Cardiac muscle cell (in vitro differentiated cells and primary cell): ENCODE measurements around the gene BLACAT1. TPM values are rescaled to one million over a fixed set of nuclear protein-coding genes. Genes with fewer than 3 reads are reported as not detected.

Experiments used
- DNase-seq, 2 donors: peaks; one replicate each; pipeline versions ENCODE4 v3.0.0 to v3.0.0-alpha.2; 2010 to 2017; ENCODE audit warnings: low read depth in 1 of 2, low spot score in 1 of 2
- H3K27ac ChIP-seq: fragments of 200-600 bp; sonication (generic); 2 replicates; pipeline ENCODE4 v1.5.1; 2016
- H3K27me3 ChIP-seq: fragments of 200-600 bp; sonication (generic); 2 replicates; pipeline ENCODE4 v1.6.0; 2016; ENCODE audit warnings: control low read depth
- H3K36me3 ChIP-seq: fragments of 200-600 bp; sonication (generic); 2 replicates; pipeline ENCODE4 v1.5.1; 2016; ENCODE audit warnings: control low read depth
- H3K4me1 ChIP-seq: fragments of 200-600 bp; sonication (generic); 2 replicates; pipeline ENCODE4 v1.8.1; 2017; ENCODE audit warnings: low read depth, mild to moderate bottlenecking, mixed run types
- H3K4me3 ChIP-seq: fragments of 200-600 bp; sonication (generic); 2 replicates; pipeline ENCODE4 v1.5.1; 2016; ENCODE audit warnings: mild to moderate bottlenecking
- H3K9me3 ChIP-seq: fragments of 200-600 bp; sonication (generic); 2 replicates; pipeline ENCODE4 v1.5.1; 2017; ENCODE audit warnings: low read depth, mild to moderate bottlenecking, control low read depth
- CTCF ChIP-seq: IDR thresholded peaks from 2 replicates; pipeline ENCODE4 v1.5.1; 2012; ENCODE audit warnings: low read depth, mild to moderate bottlenecking, low read length
- polyA plus RNA-seq: library from polyadenylated mRNA; unstranded; fragments of >200 nt; fragmentation: Nextera tagmentation; extraction: Ambion mirVana; gene quantifications from 2 replicates; pipeline ENCODE4 v1.2.1, GENCODE V29; 2016
- total RNA-seq: library from RNA; depleted of rRNA; stranded (reverse); fragments of >200 nt; gene quantifications from 2 replicates; pipeline ENCODE4 v1.2.3, GENCODE V29; 2016

Gene BLACAT1
- total and polyA plus RNA-seq, 2 experiments from 2014 or later: 0.66 TPM; not detected in 1

- no peak for TF ChIP-seq CTCF
- Histone ChIP-seq H3K9me3 (no peaks in the 10 kb centered on the region), H3K27me3 (peaks cover 64% of the 10 kb centered on the region), H3K4me1 (peaks cover 7% of the 10 kb centered on the region), H3K36me3 (no peaks in the 10 kb centered on the region), H3K27ac (no peak overlapping the region), H3K4me3 (peak overlapping the region; percentile 17)
- peak in 1 of 2 donors; percentile 66 for DNase-seq
Observed at GRCh38 chr1:205456868-205457745, 1.3 kb upstream of the BLACAT1 start.

- no peaks in the 10 kb centered on the region for H3K36me3 ChIP-seq
- H3K27me3 ChIP-seq: peaks cover 62% of the 10 kb centered on the region
- H3K27ac ChIP-seq: no peak overlapping the region
- H3K9me3 ChIP-seq: no peaks in the 10 kb centered on the region
- H3K4me1 ChIP-seq: peaks cover 13% of the 10 kb centered on the region
- no peak for TF ChIP-seq CTCF
- H3K4me3 ChIP-seq: peak overlapping the region; percentile 17
- DNase-seq: no peak
Observed at GRCh38 chr1:205456383-205456867, 580 bp upstream of the BLACAT1 start.

- Histone ChIP-seq H3K36me3 (no peaks in the 10 kb centered on the region), H3K4me3 (no peak overlapping the region), H3K27ac (no peak overlapping the region), H3K4me1 (peaks cover 27% of the 10 kb centered on the region), H3K27me3 (peaks cover 58% of the 10 kb centered on the region), H3K9me3 (no peaks in the 10 kb centered on the region)
- no peak for TF ChIP-seq CTCF
- DNase-seq: peak in 1 of 2 donors; percentile 55
Observed at GRCh38 chr1:205454903-205455335, 926 bp downstream of the BLACAT1 start.

- H3K27me3 ChIP-seq: peaks cover 54% of the 10 kb centered on the region
- H3K4me3 ChIP-seq: no peak overlapping the region
- no peak for TF ChIP-seq CTCF
Observed at GRCh38 chr1:205453466-205453865, 2.4 kb downstream of the BLACAT1 start.

GRCh38 chr1:205452933-205453332 lies 2.9 kb downstream of the BLACAT1 start:
- no peaks in the 10 kb centered on the region for H3K36me3 ChIP-seq
- no peak for TF ChIP-seq CTCF
- peaks cover 49% of the 10 kb centered on the region for H3K27me3 ChIP-seq
- no peak for DNase-seq
- H3K9me3 ChIP-seq: no peaks in the 10 kb centered on the region
- H3K4me1 ChIP-seq: peaks cover 38% of the 10 kb centered on the region
- no peak overlapping the region for H3K27ac ChIP-seq
- H3K4me3 ChIP-seq: no peak overlapping the region

More at GRCh38 chr1:205453466-205453865, 2.4 kb downstream of the BLACAT1 start:
- no peaks in the 10 kb centered on the region for H3K9me3 ChIP-seq
- DNase-seq: peak in 1 of 2 donors; percentile 42
- H3K36me3 ChIP-seq: no peaks in the 10 kb centered on the region
- no peak overlapping the region for H3K27ac ChIP-seq
- H3K4me1 ChIP-seq: peaks cover 38% of the 10 kb centered on the region
